Measurements from ENCODE around the gene PAFAH1B1. TPM values are rescaled to one million over a fixed set of nuclear protein-coding genes. Genes with fewer than 3 reads are reported as not detected.

PAFAH1B1 gene
- total RNA-seq, 2 donors from 2014 or later: 39.7 to 60.3 TPM

- H3K27me3 ChIP-seq: no peaks in the 10 kb centered on the region
- H3K4me3 ChIP-seq: peak overlapping the region; percentile 50 to 83
- 54 to 67% methylated on average over 27 to 34 of the region's 36 CpGs for WGBS, 2 donors
- DNase-seq (no peak), ATAC-seq (no peak)
- no peak for TF ChIP-seq CTCF (IDR thresholded peaks at IDR 0.05)
- TF ChIP-seq POLR2A (IDR thresholded peaks at IDR 0.05): no peak
- no peaks in the 10 kb centered on the region for H3K9me3 ChIP-seq
- H3K27ac ChIP-seq: peak overlapping the region; percentile 82 to 93 (median 88)
- intact Hi-C loops (cut with DNase I): no loop called here
- no peaks in the 10 kb centered on the region for H3K36me3 ChIP-seq (replicated peaks in 1 of 2; ENCODE audit: insufficient read depth in 1 of 2, low read depth in 2 of 2)
- peaks cover 44% of the 10 kb centered on the region for H3K4me1 ChIP-seq
Measured at GRCh38 chr17:2712300-2713043, 119.0 kb downstream of the PAFAH1B1 start.

- peaks cover 30% of the 10 kb centered on the region for H3K4me1 ChIP-seq
- no peak for TF ChIP-seq POLR2A (IDR thresholded peaks at IDR 0.05)
- no peak for TF ChIP-seq CTCF (IDR thresholded peaks at IDR 0.05)
- intact Hi-C loops (cut with DNase I): no loop called here
- no peak overlapping the region for H3K27ac ChIP-seq
- H3K27me3 ChIP-seq: no peaks in the 10 kb centered on the region
- no peak for DNase-seq
- no peak for ATAC-seq
- WGBS, 2 donors: 86 to 93% methylated on average over 9 of the region's 9 CpGs
- H3K36me3 ChIP-seq (replicated peaks in 1 of 2; ENCODE audit: insufficient read depth in 1 of 2, low read depth in 2 of 2): no peaks in the 10 kb centered on the region
- no peaks in the 10 kb centered on the region for H3K9me3 ChIP-seq
- H3K4me3 ChIP-seq: no peak overlapping the region
Measured at GRCh38 chr17:2713881-2714280, 120.4 kb downstream of the PAFAH1B1 start.

GRCh38 chr17:2716649-2717048 lies 123.2 kb downstream of the PAFAH1B1 start:
- intact Hi-C loops (cut with DNase I): no loop called here
- no peak for DNase-seq
- Histone ChIP-seq H3K9me3 (no peaks in the 10 kb centered on the region), H3K4me1 (peaks cover 10% of the 10 kb centered on the region), H3K36me3 (replicated peaks in 1 of 2; ENCODE audit: insufficient read depth in 1 of 2, low read depth in 2 of 2) (no peaks in the 10 kb centered on the region), H3K4me3 (no peak overlapping the region), H3K27me3 (no peaks in the 10 kb centered on the region), H3K27ac (no peak overlapping the region)
- 73 to 74% methylated on average over 5 of the region's 5 CpGs for whole genome bisulfite sequencing, 2 donors
- TF ChIP-seq CTCF (IDR thresholded peaks at IDR 0.05): no peak
- TF ChIP-seq POLR2A (IDR thresholded peaks at IDR 0.05): no peak
- no peak for ATAC-seq

- no peaks in the 10 kb centered on the region for H3K4me1 ChIP-seq
- DNase-seq (no peak), ATAC-seq (no peak)
- H3K4me3 ChIP-seq: no peak overlapping the region
- WGBS, 2 donors: 69 to 76% methylated on average over 13 of the region's 13 CpGs
- no peaks in the 10 kb centered on the region for H3K27me3 ChIP-seq
- intact Hi-C loops (cut with DNase I): no loop called here
- no peaks in the 10 kb centered on the region for H3K36me3 ChIP-seq (replicated peaks in 1 of 2; ENCODE audit: insufficient read depth in 1 of 2, low read depth in 2 of 2)
- TF ChIP-seq CTCF (IDR thresholded peaks at IDR 0.05): no peak
- TF ChIP-seq POLR2A (IDR thresholded peaks at IDR 0.05): no peak
- H3K9me3 ChIP-seq: no peaks in the 10 kb centered on the region
- no peak overlapping the region for H3K27ac ChIP-seq
Measured at GRCh38 chr17:2718150-2718938, 124.9 kb downstream of the PAFAH1B1 start.
